ENCODE measurements around the gene GALNT14.

- TF ChIP-seq USF2 (CRISPR knock-in tag; IDR thresholded peaks at IDR 0.05) (no peak), JUN (CRISPR knock-in tag; IDR thresholded peaks at IDR 0.05) (no peak), CTCF (IDR thresholded peaks at IDR 0.05) (no peak), SP1 (CRISPR knock-in tag; conservative IDR thresholded peaks at IDR 0.05) (no peak), PRDM15 (CRISPR knock-in tag; IDR thresholded peaks at IDR 0.05) (no peak), ARID4B (CRISPR knock-in tag; IDR thresholded peaks at IDR 0.05; ENCODE audit: borderline replicate concordance) (no peak), GABPB1 (CRISPR knock-in tag; IDR thresholded peaks at IDR 0.05) (no peak), AFF4 (CRISPR knock-in tag; IDR thresholded peaks at IDR 0.05; ENCODE audit: borderline replicate concordance) (no peak), ZNF121 (CRISPR knock-in tag; IDR thresholded peaks at IDR 0.05) (no peak)
These were observed 105.2 kb downstream of the GALNT14 start for GRCh38 chr2:31033032-31033431.
